HepG2 (cell line): ENCODE measurements around the gene ARHGAP15.

Experiments used
- FLYWCH1 ChIP-seq: sonication (generic); formaldehyde crosslinking; IDR thresholded peaks from 2 replicates; pipeline ENCODE4 v1.8.1; 2023; ENCODE audit warnings: mild to moderate bottlenecking, missing genetic modification reagents
- ZZZ3 ChIP-seq: sonication (generic); formaldehyde crosslinking; IDR thresholded peaks from 2 replicates; pipeline ENCODE4 v1.4.0; 2020; ENCODE audit warnings: missing genetic modification reagents, mild to moderate bottlenecking, borderline replicate concordance
- TF ChIP-seq, protein P1 (sequence below): sonication (generic); formaldehyde crosslinking; IDR thresholded peaks from 2 replicates; pipeline ENCODE4 v1.5.0; 2020; ENCODE audit warnings: mild to moderate bottlenecking, missing genetic modification reagents, moderate library complexity

DNA sequence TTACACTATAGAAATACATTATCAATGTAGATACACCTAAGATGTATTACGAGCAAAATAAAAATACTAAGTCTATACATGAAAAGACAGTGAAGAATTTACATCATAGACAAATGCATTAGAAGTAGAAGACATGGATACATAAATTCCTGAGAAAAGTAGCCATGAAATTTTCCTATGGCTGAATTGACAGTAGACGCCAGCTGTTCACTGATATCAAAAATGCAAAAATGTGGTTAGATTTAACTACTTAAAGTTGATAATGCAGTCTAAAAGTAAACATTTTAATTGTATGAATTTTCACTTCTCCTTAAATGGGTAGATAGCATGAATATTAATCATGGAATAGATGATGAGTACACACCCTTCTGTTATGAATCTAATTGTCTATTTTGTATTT, 350.9 kb downstream of the ARHGAP15 start:
- TF ChIP-seq ZZZ3 (CRISPR knock-in tag) (no peak), FLYWCH1 (CRISPR knock-in tag) (no peak)
- TF ChIP-seq, protein P1, sequence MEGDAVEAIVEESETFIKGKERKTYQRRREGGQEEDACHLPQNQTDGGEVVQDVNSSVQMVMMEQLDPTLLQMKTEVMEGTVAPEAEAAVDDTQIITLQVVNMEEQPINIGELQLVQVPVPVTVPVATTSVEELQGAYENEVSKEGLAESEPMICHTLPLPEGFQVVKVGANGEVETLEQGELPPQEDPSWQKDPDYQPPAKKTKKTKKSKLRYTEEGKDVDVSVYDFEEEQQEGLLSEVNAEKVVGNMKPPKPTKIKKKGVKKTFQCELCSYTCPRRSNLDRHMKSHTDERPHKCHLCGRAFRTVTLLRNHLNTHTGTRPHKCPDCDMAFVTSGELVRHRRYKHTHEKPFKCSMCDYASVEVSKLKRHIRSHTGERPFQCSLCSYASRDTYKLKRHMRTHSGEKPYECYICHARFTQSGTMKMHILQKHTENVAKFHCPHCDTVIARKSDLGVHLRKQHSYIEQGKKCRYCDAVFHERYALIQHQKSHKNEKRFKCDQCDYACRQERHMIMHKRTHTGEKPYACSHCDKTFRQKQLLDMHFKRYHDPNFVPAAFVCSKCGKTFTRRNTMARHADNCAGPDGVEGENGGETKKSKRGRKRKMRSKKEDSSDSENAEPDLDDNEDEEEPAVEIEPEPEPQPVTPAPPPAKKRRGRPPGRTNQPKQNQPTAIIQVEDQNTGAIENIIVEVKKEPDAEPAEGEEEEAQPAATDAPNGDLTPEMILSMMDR (CRISPR knock-in tag) = no peak
